22Rv1 (cell line): ENCODE data around the gene ACACB.

Experiments
- H3K27ac ChIP-seq: fragments of 450-650 bp; 2 replicates; pipeline ENCODE4 v1.5.1; 2017
- CTCF ChIP-seq: fragments of 450-650 bp; IDR thresholded peaks from 2 replicates; pipeline ENCODE4 v1.5.1; 2017; ENCODE audit warnings: mild to moderate bottlenecking
- ZFX ChIP-seq: fragments of 450-650 bp; IDR thresholded peaks from 2 replicates; pipeline ENCODE4 v1.6.1; 2017; ENCODE audit warnings: antibody characterized with exemption, borderline replicate concordance

Gene ACACB

DNA sequence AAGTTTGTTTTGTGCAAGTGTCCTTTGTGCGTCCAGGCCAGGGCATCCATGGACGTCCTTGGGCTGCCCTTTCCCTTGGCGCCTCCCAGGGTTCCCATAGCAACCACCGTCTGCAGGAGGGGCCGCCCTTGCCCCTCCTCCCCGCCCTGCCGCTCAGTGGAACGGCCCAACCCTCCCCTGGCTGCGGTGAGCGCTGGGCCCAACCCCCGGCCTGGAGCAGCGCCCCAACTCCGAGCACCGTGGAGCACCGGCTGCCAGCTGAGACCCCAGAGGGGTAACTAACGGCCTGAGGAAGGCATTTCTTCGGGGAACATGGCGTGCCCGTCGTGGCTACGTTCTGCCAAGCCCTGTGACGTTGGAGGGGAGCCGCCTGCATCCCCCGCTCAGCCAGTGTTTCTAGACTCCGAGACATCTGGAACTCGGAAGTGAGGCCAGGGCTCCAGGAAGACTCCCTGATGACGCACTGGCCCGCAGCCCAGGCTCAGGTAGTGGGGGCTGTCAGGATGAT lies 5.3 kb upstream of the ACACB start:
- peak overlapping the region; percentile 79 for H3K27ac ChIP-seq

DNA sequence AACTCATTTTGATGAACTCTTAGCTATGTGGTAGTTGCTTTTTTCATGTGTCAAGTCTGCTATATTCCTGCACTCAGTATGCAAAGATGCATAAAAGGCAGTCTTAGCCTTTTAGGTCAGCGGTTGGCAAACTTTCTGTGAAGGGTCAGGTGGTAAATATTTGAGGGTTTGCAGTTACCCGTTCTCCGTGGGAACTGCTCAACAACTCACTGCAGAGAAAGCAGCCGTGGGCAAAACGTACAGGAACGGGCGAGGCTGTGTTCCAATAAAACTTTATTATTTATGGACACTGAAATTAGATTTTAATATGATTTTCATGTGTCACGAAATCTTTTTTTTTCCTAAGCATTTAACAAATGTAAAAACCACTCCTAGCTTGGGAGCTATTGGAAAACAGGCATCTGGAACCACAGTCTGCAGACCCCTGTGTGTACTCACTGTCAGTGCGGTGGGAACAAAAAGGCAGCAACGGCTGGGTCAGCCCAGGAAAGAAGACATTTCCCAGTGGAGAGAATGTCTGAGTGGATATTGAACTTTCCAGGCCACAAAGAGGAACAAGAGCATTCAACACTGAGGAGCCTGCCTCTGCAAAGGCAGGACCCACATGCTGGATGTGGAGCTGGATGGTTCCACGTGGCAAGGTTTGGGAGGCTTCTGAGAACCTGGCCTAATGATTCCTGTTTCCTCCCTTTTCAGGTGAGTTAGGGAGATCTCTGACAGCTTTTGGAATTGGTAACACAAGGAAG lies 3.5 kb upstream of the ACACB start:
- peak overlapping the region; percentile 35 for H3K27ac ChIP-seq
- TF ChIP-seq CTCF = no peak
- no peak for TF ChIP-seq ZFX

More for the DNA sequence above, 5.3 kb upstream of the ACACB start:
- no peak for TF ChIP-seq CTCF
- no peak for TF ChIP-seq ZFX

DNA sequence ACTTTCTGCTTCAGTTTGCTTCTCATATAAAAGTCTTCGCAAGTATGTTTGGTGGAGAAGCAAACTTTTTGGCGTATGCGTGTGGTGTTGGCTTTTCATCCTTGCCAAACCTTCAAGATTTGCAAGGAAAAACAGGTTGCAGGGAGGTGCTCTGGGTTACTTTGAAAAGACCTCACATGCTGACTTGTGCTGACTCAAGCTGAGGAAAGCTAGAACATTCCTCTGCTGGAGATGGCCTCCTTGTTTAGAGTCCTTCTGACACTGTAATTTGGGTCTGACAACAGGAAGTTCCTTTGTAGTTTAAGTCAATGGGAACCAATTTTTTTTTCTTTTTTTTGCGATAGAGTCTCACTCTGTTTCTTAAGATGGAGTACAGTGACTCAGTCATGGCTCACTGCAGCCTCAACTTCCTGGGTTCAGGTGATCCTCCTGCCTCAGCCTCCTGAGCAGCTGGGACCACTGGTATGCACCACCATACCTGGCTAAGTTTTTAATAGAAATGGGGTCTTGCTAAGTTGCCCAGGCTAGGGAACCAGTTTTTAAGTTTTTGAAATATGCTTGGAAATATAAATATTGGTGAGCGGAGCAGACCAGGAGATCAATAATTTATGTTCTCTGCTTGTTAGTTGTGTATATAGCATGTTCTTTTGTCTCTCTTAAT lies 2.6 kb upstream of the ACACB start:
- no peak for TF ChIP-seq ZFX
- TF ChIP-seq CTCF = no peak
- 0 out of 2 replicates have a peak overlapping the region, but pooled peaks have one; percentile 35 for H3K27ac ChIP-seq

DNA sequence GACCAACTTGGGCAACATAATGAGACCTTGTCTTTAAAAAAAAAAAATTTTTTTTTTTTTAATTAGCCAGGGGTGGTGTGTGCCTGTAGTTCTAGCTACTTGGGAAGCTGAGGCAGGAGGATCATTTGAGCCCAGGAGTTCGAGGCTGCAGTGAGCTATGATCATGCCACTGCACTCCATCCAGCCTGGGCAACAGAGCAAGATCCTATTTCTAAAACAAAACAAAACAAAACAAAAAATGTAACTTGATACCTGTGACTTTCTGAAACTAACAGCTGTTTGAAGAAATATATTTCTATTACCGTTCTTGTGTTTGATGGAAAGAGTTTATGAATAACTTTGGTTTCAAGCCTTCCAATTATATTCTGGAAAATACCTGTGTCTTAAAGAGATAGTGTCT lies 1.7 kb upstream of the ACACB start:
- no peak overlapping the region for H3K27ac ChIP-seq
- no peak for TF ChIP-seq ZFX
- TF ChIP-seq CTCF = no peak

DNA sequence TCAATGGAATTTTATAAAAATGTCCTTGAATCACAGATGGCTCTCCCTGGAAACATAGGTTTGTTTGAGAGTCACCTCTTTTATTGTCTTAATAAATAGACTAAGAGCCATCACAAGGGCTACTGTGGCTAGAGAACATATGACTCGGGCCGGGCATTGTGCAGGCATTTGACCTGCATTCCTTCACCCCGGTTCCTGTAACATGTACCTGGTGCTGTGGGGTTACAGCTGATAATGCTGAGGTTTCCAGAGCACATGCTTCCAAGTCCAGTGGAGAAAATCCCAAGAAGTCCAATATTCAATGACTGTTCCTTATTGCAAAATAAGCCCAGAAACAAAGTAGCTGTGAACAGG lies 1.0 kb upstream of the ACACB start:
- no peak overlapping the region for H3K27ac ChIP-seq
- no peak for TF ChIP-seq CTCF

DNA sequence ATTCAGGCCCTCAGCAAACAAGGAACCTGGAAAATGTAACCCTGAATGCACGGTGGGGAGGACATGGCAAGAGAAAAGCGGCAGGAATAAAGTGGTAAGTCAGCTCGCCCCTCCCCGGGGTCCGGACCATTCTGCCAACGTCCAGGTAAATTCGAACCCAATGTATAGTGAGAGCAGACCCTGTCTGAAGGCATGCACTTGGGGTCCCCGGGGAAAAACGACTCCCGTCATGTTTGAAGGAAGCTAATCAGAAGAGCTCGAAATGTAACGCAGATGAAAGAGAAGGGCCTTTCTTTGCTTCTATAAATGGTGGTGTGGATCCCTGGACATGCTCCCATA lies 193 bp downstream of the ACACB start:
- H3K27ac ChIP-seq = no peak overlapping the region
- no peak for TF ChIP-seq CTCF
- TF ChIP-seq ZFX = no peak

- TF ChIP-seq CTCF (no peak), ZFX (no peak)
- no peak overlapping the region for H3K27ac ChIP-seq
These were observed 3.7 kb downstream of the ACACB start for GRCh38 chr12:109120095-109120494.
